ENCODE results near the gene TOP3B.
"Not testable (repeated sequence)": the region's sequence is repeated elsewhere in the genome, so short reads cannot be mapped to it uniquely, and the experiment has no call there.

Gene TOP3B

GRCh38 chr22:21942407-21943343 lies 39.9 kb downstream of the TOP3B start:
- DNase-seq: no peak

GRCh38 chr22:21941921-21942320 lies 40.7 kb downstream of the TOP3B start:
- DNase-seq: no peak

GRCh38 chr22:21940521-21940920 lies 42.1 kb downstream of the TOP3B start:
- no peak for DNase-seq

GRCh38 chr22:21939935-21940334 lies 42.7 kb downstream of the TOP3B start:
- not testable (repeated sequence) for DNase-seq

- DNase-seq: no peak
Measured at GRCh38 chr22:21939461-21939913, 43.1 kb downstream of the TOP3B start.

- no peak for DNase-seq
Measured at GRCh38 chr22:21938906-21939305, 43.7 kb downstream of the TOP3B start.

- peak; percentile 76 for DNase-seq
Measured at GRCh38 chr22:21938071-21938822, 44.3 kb downstream of the TOP3B start.

- DNase-seq: no peak
Measured at GRCh38 chr22:21937821-21938070, 44.8 kb downstream of the TOP3B start.

GRCh38 chr22:21937041-21937820 lies 45.4 kb downstream of the TOP3B start:
- no peak for DNase-seq

GRCh38 chr22:21936151-21936775 lies 46.3 kb downstream of the TOP3B start:
- DNase-seq: no peak

GRCh38 chr22:21933910-21934309 lies 48.7 kb downstream of the TOP3B start:
- no peak for DNase-seq

GRCh38 chr22:21933413-21933812 lies 49.2 kb downstream of the TOP3B start:
- no peak for DNase-seq

- no peak for DNase-seq
Measured at GRCh38 chr22:21932347-21932746, 50.2 kb downstream of the TOP3B start.

- DNase-seq: no peak
Measured at GRCh38 chr22:21931056-21931455, 51.5 kb downstream of the TOP3B start.

GRCh38 chr22:21929253-21929652 lies 53.3 kb downstream of the TOP3B start:
- no peak for DNase-seq

GRCh38 chr22:21928048-21928447 lies 54.5 kb downstream of the TOP3B start:
- DNase-seq: no peak

- DNase-seq: no peak
Measured at GRCh38 chr22:21927174-21927823, 55.3 kb downstream of the TOP3B start.

- peak; percentile 83 for DNase-seq
Measured at GRCh38 chr22:21926728-21927127, 55.9 kb downstream of the TOP3B start.

- DNase-seq: no peak
Measured at GRCh38 chr22:21923163-21923561, 59.4 kb downstream of the TOP3B start.

GRCh38 chr22:21922370-21923162 lies 60.0 kb downstream of the TOP3B start:
- no peak for DNase-seq

GRCh38 chr22:21921729-21922128 lies 60.9 kb downstream of the TOP3B start:
- DNase-seq: no peak

All from NCI-H524 treated with DMSO at 0.1 percent for 48 hours (cell line).